ENCODE results near the gene SH3BP5L. TPM values are rescaled to one million over a fixed set of nuclear protein-coding genes. Genes with fewer than 3 reads are reported as not detected.

SH3BP5L gene
- total and polyA plus RNA-seq, 2 donors (not counting 1 experiment from before 2014, with no cell fraction given): 17.5 to 19.8 TPM

GRCh38 chr1:248828845-248829244, 3.1 kb upstream of the SH3BP5L start:
- Histone ChIP-seq H3K9me3 (ENCODE audit: control insufficient read depth, insufficient read depth, low read depth, low read length) (no peaks in the 10 kb centered on the region), H3K27ac (ENCODE audit: insufficient read depth, low read length) (no peak overlapping the region), H2AFZ (ENCODE audit: low read length) (no peak overlapping the region), H3K4me2 (ENCODE audit: extremely low read depth, insufficient read depth, low read length) (no peak overlapping the region), H3K4me1 (ENCODE audit: control insufficient read depth, extremely low read depth, insufficient read depth, low read length) (peaks cover 13% of the 10 kb centered on the region), H3K79me2 (ENCODE audit: control insufficient read depth, insufficient read depth, low read length) (peaks cover 17% of the 10 kb centered on the region), H3K9ac (ENCODE audit: insufficient read depth, low read length) (no peak overlapping the region), H3K4me3 (replicated peaks in 1 of 4; ENCODE audit: control extremely low read depth in 1 of 4, insufficient read depth in 1 of 4, low read depth in 3 of 4, low read length in 4 of 4) (no peak overlapping the region), H4K20me1 (ENCODE audit: control insufficient read depth, extremely low read depth, insufficient read depth, low read length) (no peaks in the 10 kb centered on the region), H3K27me3 (ENCODE audit: control insufficient read depth, insufficient read depth, low read length) (no peaks in the 10 kb centered on the region), H3K36me3 (ENCODE audit: control insufficient read depth, insufficient read depth, low read length) (no peaks in the 10 kb centered on the region)
- TF ChIP-seq CTCF (conservative IDR thresholded peaks at IDR 0.05 in 1 of 2, IDR thresholded peaks at IDR 0.05 in 1 of 2; ENCODE audit: low read depth in 1 of 2, low read length in 2 of 2) (no peak), EZH2 (IDR thresholded peaks at IDR 0.05; ENCODE audit: low read length, missing control alignments) (no peak)
- DNase-seq (ENCODE audit: low read depth in 2 of 2): peak; percentile 62 to 78

GRCh38 chr1:248825573-248825908, 174 bp downstream of the SH3BP5L start:
- peak overlapping the region; percentile 85 to 91 (median 89) for H3K4me3 ChIP-seq (replicated peaks in 1 of 4; ENCODE audit: control extremely low read depth in 1 of 4, insufficient read depth in 1 of 4, low read depth in 3 of 4, low read length in 4 of 4)
- H3K4me2 ChIP-seq (ENCODE audit: extremely low read depth, insufficient read depth, low read length): peak overlapping the region; percentile 92
- peak overlapping the region; percentile 75 for H2AFZ ChIP-seq (ENCODE audit: low read length)
- TF ChIP-seq EZH2 (IDR thresholded peaks at IDR 0.05; ENCODE audit: low read length, missing control alignments): no peak
- no peak for TF ChIP-seq CTCF (conservative IDR thresholded peaks at IDR 0.05 in 1 of 2, IDR thresholded peaks at IDR 0.05 in 1 of 2; ENCODE audit: low read depth in 1 of 2, low read length in 2 of 2)
- H3K27me3 ChIP-seq (ENCODE audit: control insufficient read depth, insufficient read depth, low read length): no peaks in the 10 kb centered on the region
- H3K9me3 ChIP-seq (ENCODE audit: control insufficient read depth, insufficient read depth, low read depth, low read length): no peaks in the 10 kb centered on the region
- peaks cover 2% of the 10 kb centered on the region for H4K20me1 ChIP-seq (ENCODE audit: control insufficient read depth, extremely low read depth, insufficient read depth, low read length)
- peaks cover 44% of the 10 kb centered on the region for H3K79me2 ChIP-seq (ENCODE audit: control insufficient read depth, insufficient read depth, low read length)
- H3K27ac ChIP-seq (ENCODE audit: insufficient read depth, low read length): peak overlapping the region; percentile 98
- DNase-seq (ENCODE audit: low read depth in 2 of 2): no peak
- peaks cover 36% of the 10 kb centered on the region for H3K4me1 ChIP-seq (ENCODE audit: control insufficient read depth, extremely low read depth, insufficient read depth, low read length)
- H3K36me3 ChIP-seq (ENCODE audit: control insufficient read depth, insufficient read depth, low read length): peaks cover 2% of the 10 kb centered on the region
- H3K9ac ChIP-seq (ENCODE audit: insufficient read depth, low read length): peak overlapping the region; percentile 82

GRCh38 chr1:248825136-248825535, 579 bp downstream of the SH3BP5L start:
- Histone ChIP-seq H3K4me3 (replicated peaks in 1 of 4; ENCODE audit: control extremely low read depth in 1 of 4, insufficient read depth in 1 of 4, low read depth in 3 of 4, low read length in 4 of 4) (peak overlapping the region; percentile 85 to 91 (median 89)), H3K27me3 (ENCODE audit: control insufficient read depth, insufficient read depth, low read length) (no peaks in the 10 kb centered on the region), H3K9me3 (ENCODE audit: control insufficient read depth, insufficient read depth, low read depth, low read length) (no peaks in the 10 kb centered on the region), H3K79me2 (ENCODE audit: control insufficient read depth, insufficient read depth, low read length) (peaks cover 48% of the 10 kb centered on the region), H3K36me3 (ENCODE audit: control insufficient read depth, insufficient read depth, low read length) (peaks cover 2% of the 10 kb centered on the region), H3K4me1 (ENCODE audit: control insufficient read depth, extremely low read depth, insufficient read depth, low read length) (peaks cover 39% of the 10 kb centered on the region), H4K20me1 (ENCODE audit: control insufficient read depth, extremely low read depth, insufficient read depth, low read length) (peaks cover 2% of the 10 kb centered on the region), H2AFZ (ENCODE audit: low read length) (peak overlapping the region; percentile 75), H3K4me2 (ENCODE audit: extremely low read depth, insufficient read depth, low read length) (peak overlapping the region; percentile 92), H3K9ac (ENCODE audit: insufficient read depth, low read length) (peak overlapping the region; percentile 82), H3K27ac (ENCODE audit: insufficient read depth, low read length) (peak overlapping the region; percentile 98)
- no peak for DNase-seq (ENCODE audit: low read depth in 2 of 2)
- TF ChIP-seq EZH2 (IDR thresholded peaks at IDR 0.05; ENCODE audit: low read length, missing control alignments) (no peak), CTCF (conservative IDR thresholded peaks at IDR 0.05 in 1 of 2, IDR thresholded peaks at IDR 0.05 in 1 of 2; ENCODE audit: low read depth in 1 of 2, low read length in 2 of 2) (no peak)

Measured in fibroblast of lung (primary cell).